Pericardium fibroblast (primary cell): ENCODE measurements around the gene OGDHL. TPM values are rescaled to one million over a fixed set of nuclear protein-coding genes. Genes with fewer than 3 reads are reported as not detected.

Experiments
- total RNA-seq: library from RNA; depleted of rRNA; stranded (reverse); fragments of >200 nt; gene quantifications from 2 replicates; pipeline ENCODE4 v1.2.3, GENCODE V29; 2015

OGDHL gene
- 0.09 and 0.82 TPM in 2 replicates for total RNA-seq

GRCh38 chr10:49761789-49762565 is at the start of gene OGDHL:
TSS of gene OGDHL (minus strand) at chr10:49762323. CDS start at chr10:49758592, 3,731 bp downstream.

Other genes with a start within 250 kb of the OGDHL start
- gene ERCC6, start 223.2 kb downstream of the OGDHL start, total RNA-seq = 15.1 and 22.4 TPM in 2 replicates
- gene SLC18A3, start 152.0 kb downstream of the OGDHL start, total RNA-seq = not detected in 2 replicates
- not detected in 2 replicates for gene CHAT, start 148.3 kb downstream of the OGDHL start, total RNA-seq
- not detected in 2 replicates for gene C10orf53, start 82.7 kb downstream of the OGDHL start, total RNA-seq
- gene PARG, start 179.7 kb upstream of the OGDHL start, total RNA-seq = 10.9 and 13.7 TPM in 2 replicates
- 5.4 and 13.7 TPM in 2 replicates for gene TIMM23B, start 179.7 kb upstream of the OGDHL start, total RNA-seq
- gene AGAP6, start 226.1 kb upstream of the OGDHL start, total RNA-seq = 1.6 and 2.1 TPM in 2 replicates